HepG2 (cell line): ENCODE measurements around the gene NDUFB11. TPM values are rescaled to one million over a fixed set of nuclear protein-coding genes. Genes with fewer than 3 reads are reported as not detected.

Source experiments
- ARHGAP35 ChIP-seq: sonication (generic); formaldehyde crosslinking; IDR thresholded peaks from 2 replicates; pipeline ENCODE4 v1.9.0; 2022; ENCODE audit warnings: mild to moderate bottlenecking, inconsistent platforms, moderate library complexity, missing genetic modification reagents, borderline replicate concordance
- KLF16 ChIP-seq, 2 experiments: sonication (generic) in 1 of 2; formaldehyde crosslinking in 1 of 2; IDR thresholded peaks; 2 replicates each; pipeline versions ENCODE4 v1.6.1 to v1.8.0; 2016 to 2023; ENCODE audit warnings: missing genetic modification reagents in 2 of 2, missing compliant biosample characterization in 1 of 2
- NR0B2 ChIP-seq: sonication (generic); formaldehyde crosslinking; IDR thresholded peaks from 2 replicates; pipeline ENCODE4 v1.4.0; 2020; ENCODE audit warnings: mild to moderate bottlenecking, missing genetic modification reagents
- POGK ChIP-seq: sonication (generic); formaldehyde crosslinking; conservative IDR thresholded peaks from 2 replicates; pipeline ENCODE4 v1.8.0; 2022; ENCODE audit warnings: mild to moderate bottlenecking, moderate library complexity, missing genetic modification reagents
- REXO4 ChIP-seq: sonication (generic); formaldehyde crosslinking; IDR thresholded peaks from 2 replicates; pipeline ENCODE4 v1.8.0; 2022; ENCODE audit warnings: missing genetic modification reagents, mild to moderate bottlenecking, borderline replicate concordance
- TARDBP ChIP-seq: sonication (generic); formaldehyde crosslinking; IDR thresholded peaks from 2 replicates; pipeline ENCODE4 v1.8.0; 2022; ENCODE audit warnings: mild to moderate bottlenecking, missing genetic modification reagents
- TFDP1 ChIP-seq: IDR thresholded peaks from 2 replicates; pipeline ENCODE4 v1.6.1; 2016; ENCODE audit warnings: missing compliant biosample characterization, missing genetic modification reagents, borderline replicate concordance
- THAP9 ChIP-seq: sonication (generic); formaldehyde crosslinking; IDR thresholded peaks from 2 replicates; pipeline ENCODE4; 2020; ENCODE audit warnings: missing genetic modification reagents, mild to moderate bottlenecking, borderline replicate concordance
- ZFY ChIP-seq: sonication (generic); formaldehyde crosslinking; IDR thresholded peaks from 2 replicates; pipeline ENCODE4 v1.4.0; 2020; ENCODE audit warnings: missing genetic modification reagents
- ZNF354B ChIP-seq: sonication (generic); formaldehyde crosslinking; IDR thresholded peaks from 2 replicates; pipeline ENCODE4 v1.8.0; 2022; ENCODE audit warnings: mild to moderate bottlenecking, missing genetic modification reagents
- ZNF557 ChIP-seq: sonication (generic); formaldehyde crosslinking; IDR thresholded peaks from 2 replicates; pipeline ENCODE4 v1.4.0; 2020; ENCODE audit warnings: missing genetic modification reagents
- ZNF646 ChIP-seq: sonication (generic); formaldehyde crosslinking; IDR thresholded peaks from 2 replicates; pipeline ENCODE4 v1.9.0; 2021; ENCODE audit warnings: mild to moderate bottlenecking, missing genetic modification reagents
- polyA plus RNA-seq, 8 experiments: library from polyadenylated mRNA; depleted of rRNA in 3 of 8; stranded (reverse) in 7 of 8; unstranded in 1 of 8; fragments of >200 nt; fragmentation: Illumina TruSeq in 4 of 8; extraction: Trizol in 4 of 8; gene quantifications; 2 replicates each; pipeline versions ENCODE4 v1.2.1 to v1.2.3, GENCODE V29; 2011 to 2016; ENCODE audit warnings: low read depth in 4 of 8, missing spikeins in 1 of 8, mixed read lengths in 1 of 8; ENCODE audit not compliant: insufficient read depth in 1 of 8
- total RNA-seq, 5 experiments: library from RNA; depleted of rRNA; stranded (reverse); fragments of >200 nt; fragmentation: Illumina TruSeq; extraction: Trizol; gene quantifications; 2 replicates each; pipeline ENCODE4 v1.2.3, GENCODE V29; 2016; ENCODE audit warnings: low read depth in 1 of 5

The NDUFB11 gene
- total and polyA plus RNA-seq, 2 of the 13 experiments (the other 11 are each of a cell fraction or from before 2014, with no cell fraction given) = 46.6 to 100 TPM

GRCh38 chrX:47193475-47194193 lies 49.1 kb upstream of the NDUFB11 start, which contains the start of gene UBA1 (continued):
- TF ChIP-seq POGK (no peak), ZFY (CRISPR knock-in tag) (peak; percentile 44; the same call in 1 of the 2 replicates), THAP9 (peak; percentile 82; the same call in 1 of the 2 replicates), ARHGAP35 (CRISPR knock-in tag) (no peak), TARDBP (CRISPR knock-in tag) (no peak), ZNF557 (CRISPR knock-in tag) (no peak), NR0B2 (CRISPR knock-in tag) (no peak), REXO4 (CRISPR knock-in tag) (no peak), TFDP1 (CRISPR knock-in tag) (no peak), ZNF354B (no peak), KLF16 (CRISPR knock-in tag; IDR thresholded peaks at IDR 0.05) (no peak), ZNF646 (CRISPR knock-in tag) (no peak)
